Measurements from ENCODE around the gene TST. TPM values are rescaled to one million over a fixed set of nuclear protein-coding genes. Genes with fewer than 3 reads are reported as not detected.

The TST gene
- total RNA-seq, 2 donors from 2014 or later, result 38.1 to 58.1 TPM

DNA sequence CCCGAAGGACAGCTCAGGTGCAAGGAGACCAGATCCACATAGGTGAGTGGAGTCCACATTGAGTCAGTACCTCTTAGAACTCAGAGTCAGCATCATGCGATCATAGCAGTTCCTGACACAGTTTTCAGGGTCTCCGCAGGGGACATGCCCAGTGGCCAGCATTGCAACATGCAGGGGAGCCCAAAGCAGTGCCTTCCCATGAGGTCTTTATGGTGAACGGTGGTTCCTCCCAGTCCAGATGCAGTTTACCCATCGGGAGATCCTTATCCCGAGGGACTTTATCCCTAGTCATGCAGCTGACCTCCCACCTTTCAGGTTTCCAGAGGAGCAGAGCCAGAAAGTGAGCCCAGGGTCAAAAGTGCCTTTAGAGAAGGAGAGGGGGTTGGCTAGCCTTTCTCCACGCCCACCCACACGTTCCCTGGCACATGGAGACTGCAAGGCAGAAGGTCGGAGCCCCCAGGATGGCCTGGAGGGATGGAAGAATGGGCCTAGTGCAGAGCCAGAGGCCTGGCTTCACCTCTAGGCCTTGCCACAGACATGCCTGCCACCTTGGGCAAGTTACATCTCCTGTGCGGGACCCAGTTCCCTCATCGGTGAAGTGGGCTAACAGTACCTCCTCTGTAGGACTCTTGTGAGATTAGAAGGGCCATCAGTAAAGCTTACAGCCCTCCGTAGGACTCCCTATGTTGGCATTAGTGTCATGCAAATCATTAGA is 38.7 kb upstream of the TST start:
- no peaks in the 10 kb centered on the region for H3K36me3 ChIP-seq
- no peak overlapping the region for H3K27ac ChIP-seq
- intact Hi-C loops (cut with DNase I), result no loop called here
- no peaks in the 10 kb centered on the region for H3K27me3 ChIP-seq (replicated peaks; ENCODE audit: insufficient read depth)
- no peak for DNase-seq (ENCODE audit: low spot score)
- H3K4me1 ChIP-seq (replicated peaks), result no peaks in the 10 kb centered on the region
- TF ChIP-seq, protein P1, sequence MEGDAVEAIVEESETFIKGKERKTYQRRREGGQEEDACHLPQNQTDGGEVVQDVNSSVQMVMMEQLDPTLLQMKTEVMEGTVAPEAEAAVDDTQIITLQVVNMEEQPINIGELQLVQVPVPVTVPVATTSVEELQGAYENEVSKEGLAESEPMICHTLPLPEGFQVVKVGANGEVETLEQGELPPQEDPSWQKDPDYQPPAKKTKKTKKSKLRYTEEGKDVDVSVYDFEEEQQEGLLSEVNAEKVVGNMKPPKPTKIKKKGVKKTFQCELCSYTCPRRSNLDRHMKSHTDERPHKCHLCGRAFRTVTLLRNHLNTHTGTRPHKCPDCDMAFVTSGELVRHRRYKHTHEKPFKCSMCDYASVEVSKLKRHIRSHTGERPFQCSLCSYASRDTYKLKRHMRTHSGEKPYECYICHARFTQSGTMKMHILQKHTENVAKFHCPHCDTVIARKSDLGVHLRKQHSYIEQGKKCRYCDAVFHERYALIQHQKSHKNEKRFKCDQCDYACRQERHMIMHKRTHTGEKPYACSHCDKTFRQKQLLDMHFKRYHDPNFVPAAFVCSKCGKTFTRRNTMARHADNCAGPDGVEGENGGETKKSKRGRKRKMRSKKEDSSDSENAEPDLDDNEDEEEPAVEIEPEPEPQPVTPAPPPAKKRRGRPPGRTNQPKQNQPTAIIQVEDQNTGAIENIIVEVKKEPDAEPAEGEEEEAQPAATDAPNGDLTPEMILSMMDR (IDR thresholded peaks at IDR 0.05), result no peak
- TF ChIP-seq POLR2A (IDR thresholded peaks at IDR 0.05), result no peak
- TF ChIP-seq POLR2AphosphoS5 (IDR thresholded peaks at IDR 0.05), result no peak
- no peak overlapping the region for H3K4me3 ChIP-seq
- H3K9me3 ChIP-seq, result no peaks in the 10 kb centered on the region
- 89% methylated on average over 12 of the region's 12 CpGs for WGBS

DNA sequence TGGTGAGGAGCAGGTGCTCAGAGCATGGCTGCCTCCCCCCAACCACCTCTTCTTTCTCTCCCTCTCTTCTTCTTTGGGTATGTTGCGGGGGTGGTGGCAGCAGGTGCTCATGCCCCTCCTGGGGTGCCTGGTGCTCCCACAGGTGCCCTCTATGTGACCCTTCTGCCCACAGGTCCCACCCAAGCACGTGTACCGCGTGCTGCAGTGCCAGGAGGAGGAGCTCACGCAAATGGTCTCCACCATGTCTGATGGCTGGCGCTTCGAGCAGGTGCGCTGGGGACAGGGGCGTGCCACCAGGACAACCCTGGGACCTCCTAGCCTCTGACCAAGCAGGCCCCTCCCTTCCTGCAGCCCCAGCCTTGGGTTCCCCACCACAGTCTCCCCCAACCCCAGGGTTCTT is 38.0 kb upstream of the TST start:
- Histone ChIP-seq H3K36me3 (no peaks in the 10 kb centered on the region), H3K27me3 (replicated peaks; ENCODE audit: insufficient read depth) (no peaks in the 10 kb centered on the region), H3K9me3 (no peaks in the 10 kb centered on the region), H3K27ac (no peak overlapping the region), H3K4me3 (no peak overlapping the region), H3K4me1 (replicated peaks) (no peaks in the 10 kb centered on the region)
- intact Hi-C loops (cut with DNase I), result no loop called here
- DNase-seq (ENCODE audit: low spot score), result no peak
- WGBS, result 87% methylated on average over 9 of the region's 9 CpGs
- TF ChIP-seq, protein P1 (IDR thresholded peaks at IDR 0.05), result no peak
- no peak for TF ChIP-seq POLR2AphosphoS5 (IDR thresholded peaks at IDR 0.05)
- TF ChIP-seq POLR2A (IDR thresholded peaks at IDR 0.05), result no peak

DNA sequence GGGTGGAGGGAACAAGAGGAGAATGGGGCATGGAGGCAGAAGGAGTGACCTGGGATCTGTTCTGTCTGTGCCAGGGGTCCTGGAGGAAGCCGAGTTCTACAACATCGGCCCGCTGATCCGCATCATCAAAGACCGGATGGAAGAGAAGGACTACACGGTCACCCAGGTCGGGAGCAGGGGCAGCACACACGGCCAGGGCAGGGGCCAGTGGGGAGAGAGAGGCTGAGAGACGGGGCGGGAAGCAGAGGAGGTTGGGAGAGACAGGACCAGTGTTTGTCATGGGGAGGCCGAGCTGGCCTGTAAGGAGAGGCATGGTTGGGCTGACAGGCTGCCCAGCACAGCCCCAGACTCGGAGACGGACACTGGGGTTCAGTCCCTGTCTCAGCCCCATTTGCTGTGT is 37.0 kb upstream of the TST start:
- Histone ChIP-seq H3K4me1 (replicated peaks) (peaks cover 3% of the 10 kb centered on the region), H3K27ac (no peak overlapping the region), H3K27me3 (replicated peaks; ENCODE audit: insufficient read depth) (no peaks in the 10 kb centered on the region), H3K36me3 (no peaks in the 10 kb centered on the region), H3K4me3 (no peak overlapping the region), H3K9me3 (no peaks in the 10 kb centered on the region)
- TF ChIP-seq POLR2AphosphoS5 (IDR thresholded peaks at IDR 0.05) (no peak), POLR2A (IDR thresholded peaks at IDR 0.05) (no peak)
- TF ChIP-seq, protein P1 (IDR thresholded peaks at IDR 0.05), result no peak
- WGBS, result 97% methylated on average over 13 of the region's 13 CpGs
- no peak for DNase-seq (ENCODE audit: low spot score)
- intact Hi-C loops (cut with DNase I), result no loop called here

DNA sequence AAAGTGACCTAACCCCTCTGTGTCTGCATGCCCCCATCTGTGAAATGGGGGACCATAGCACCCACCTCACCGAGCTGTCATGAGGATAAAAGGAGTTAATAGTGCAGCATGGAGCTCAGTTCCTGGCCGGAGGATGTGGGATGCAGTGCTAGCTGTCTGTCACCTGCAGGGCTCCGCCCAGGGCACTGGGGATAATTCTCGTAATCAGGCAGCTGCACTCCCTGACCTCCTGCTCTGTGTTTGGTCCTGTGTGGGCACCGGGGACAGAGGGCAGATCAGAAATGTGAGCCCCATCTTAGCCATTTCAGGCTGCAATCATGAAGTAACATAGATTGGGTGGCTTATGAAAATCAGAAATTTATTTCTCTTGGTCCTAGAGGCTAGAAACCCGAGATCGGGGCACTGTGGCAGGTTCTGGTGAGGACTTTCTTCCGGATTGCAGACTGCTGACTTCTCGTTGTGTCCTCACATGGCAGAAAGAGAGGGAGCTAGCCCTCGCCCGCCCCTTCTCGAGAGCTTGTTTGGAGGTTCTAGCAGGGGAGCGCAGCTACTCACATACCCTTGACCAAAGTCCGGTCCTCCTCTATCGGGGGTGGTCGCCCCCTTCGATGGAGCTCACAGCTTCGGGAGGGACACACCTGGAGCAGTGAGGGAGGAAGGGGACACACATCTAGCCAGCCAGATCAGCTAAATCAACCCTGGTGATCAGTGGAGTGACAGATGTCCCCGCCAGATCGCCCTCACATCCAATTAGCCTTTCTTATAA is 35.5 kb upstream of the TST start:
- 93% methylated on average over 20 of the region's 20 CpGs for WGBS
- no peak overlapping the region for H3K4me3 ChIP-seq
- no peak for DNase-seq (ENCODE audit: low spot score)
- no peak for TF ChIP-seq POLR2AphosphoS5 (IDR thresholded peaks at IDR 0.05)
- TF ChIP-seq, protein P1 (IDR thresholded peaks at IDR 0.05), result no peak
- TF ChIP-seq POLR2A (IDR thresholded peaks at IDR 0.05), result no peak
- H3K27ac ChIP-seq, result no peak overlapping the region
- intact Hi-C loops (cut with DNase I), result no loop called here
- no peaks in the 10 kb centered on the region for H3K27me3 ChIP-seq (replicated peaks; ENCODE audit: insufficient read depth)
- no peaks in the 10 kb centered on the region for H3K36me3 ChIP-seq
- peaks cover 3% of the 10 kb centered on the region for H3K4me1 ChIP-seq (replicated peaks)
- H3K9me3 ChIP-seq, result no peaks in the 10 kb centered on the region

DNA sequence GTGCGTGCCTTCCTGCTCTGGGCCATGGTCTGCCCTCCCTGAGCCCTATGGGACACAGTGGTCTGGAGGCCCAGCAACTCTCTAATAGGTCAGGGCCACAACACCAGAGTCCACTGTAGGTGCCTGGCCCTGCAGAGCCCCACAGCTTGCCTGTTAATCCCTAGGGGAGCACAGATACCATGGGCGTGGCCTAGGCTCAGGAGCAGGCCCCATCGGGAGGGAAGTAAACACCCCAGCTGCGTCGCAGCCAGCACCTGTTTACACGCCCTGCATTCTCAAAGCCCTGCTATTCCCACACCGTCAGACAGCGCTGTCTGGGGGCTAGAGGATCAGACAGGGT is 34.8 kb upstream of the TST start:
- Histone ChIP-seq H3K36me3 (no peaks in the 10 kb centered on the region), H3K4me1 (replicated peaks) (peaks cover 3% of the 10 kb centered on the region), H3K27me3 (replicated peaks; ENCODE audit: insufficient read depth) (no peaks in the 10 kb centered on the region), H3K9me3 (no peaks in the 10 kb centered on the region), H3K4me3 (no peak overlapping the region), H3K27ac (no peak overlapping the region)
- no peak for DNase-seq (ENCODE audit: low spot score)
- intact Hi-C loops (cut with DNase I), result no loop called here
- 82% methylated on average over 8 of the region's 8 CpGs for WGBS
- TF ChIP-seq POLR2AphosphoS5 (IDR thresholded peaks at IDR 0.05) (no peak), POLR2A (IDR thresholded peaks at IDR 0.05) (no peak)
- TF ChIP-seq, protein P1 (IDR thresholded peaks at IDR 0.05), result no peak

Data from prostate gland (tissue), 2 donors.